ENCODE results near the gene MYEOV. TPM values are rescaled to one million over a fixed set of nuclear protein-coding genes. Genes with fewer than 3 reads are reported as not detected.
A peak's percentile ranks its signal among the peaks of the same experiment; 100 is the strongest.

Gene MYEOV
- total and polyA plus RNA-seq, 5 donors from 2014 or later: 1.0 TPM; not detected in 4

GRCh38 chr11:69327741-69328191 is 33.8 kb downstream of the MYEOV start:
- DNase-seq (no peak), ATAC-seq (ENCODE audit: low read depth in 2 of 2) (no peak)
- Histone ChIP-seq H3K27ac (ENCODE audit: insufficient read depth, low read length, poor library complexity, severe bottlenecking) (no peak overlapping the region), H3K4me3 (ENCODE audit: low read depth, low read length) (no peak overlapping the region), H3K27me3 (ENCODE audit: control insufficient read depth, insufficient read depth, low read length) (no peaks in the 10 kb centered on the region), H3K36me3 (ENCODE audit: control insufficient read depth, insufficient read depth, low read length) (no peaks in the 10 kb centered on the region), H3K4me1 (ENCODE audit: control insufficient read depth, insufficient read depth, low read length, poor library complexity, severe bottlenecking) (no peaks in the 10 kb centered on the region), H3K9me3 (ENCODE audit: control insufficient read depth in 2 of 2, low read length in 2 of 2) (no peaks in the 10 kb centered on the region)
- no peaks in the 10 kb centered on the region for H3K4me1 Mint-ChIP-seq
- H3K36me3 Mint-ChIP-seq: no peaks in the 10 kb centered on the region
- H3K27ac Mint-ChIP-seq: no peak overlapping the region
- peaks cover 0 to under 1% (median 0%) of the 10 kb centered on the region in 7 donors for H3K9me3 Mint-ChIP-seq
- H3K4me3 Mint-ChIP-seq: no peak overlapping the region
- H3K27me3 Mint-ChIP-seq: peaks cover 13% of the 10 kb centered on the region

- Mint-ChIP-seq H3K27ac (no peak overlapping the region), H3K9me3 (peaks cover 0 to 1% (median 0%) of the 10 kb centered on the region in 7 donors), H3K36me3 (no peaks in the 10 kb centered on the region), H3K27me3 (peaks cover 13% of the 10 kb centered on the region), H3K4me3 (no peak overlapping the region), H3K4me1 (no peaks in the 10 kb centered on the region)
- no peaks in the 10 kb centered on the region for H3K27me3 ChIP-seq (ENCODE audit: control insufficient read depth, insufficient read depth, low read length)
- H3K4me3 ChIP-seq (ENCODE audit: low read depth, low read length): no peak overlapping the region
- DNase-seq (no peak), ATAC-seq (ENCODE audit: low read depth in 2 of 2) (no peak)
- no peak overlapping the region for H3K27ac ChIP-seq (ENCODE audit: insufficient read depth, low read length, poor library complexity, severe bottlenecking)
- no peaks in the 10 kb centered on the region for H3K9me3 ChIP-seq (ENCODE audit: control insufficient read depth in 2 of 2, low read length in 2 of 2)
- H3K4me1 ChIP-seq (ENCODE audit: control insufficient read depth, insufficient read depth, low read length, poor library complexity, severe bottlenecking): no peaks in the 10 kb centered on the region
- H3K36me3 ChIP-seq (ENCODE audit: control insufficient read depth, insufficient read depth, low read length): no peaks in the 10 kb centered on the region
Observed at GRCh38 chr11:69328231-69328630, 34.3 kb downstream of the MYEOV start.

- Histone ChIP-seq H3K9me3 (ENCODE audit: control insufficient read depth in 2 of 2, low read length in 2 of 2) (no peaks in the 10 kb centered on the region), H3K36me3 (ENCODE audit: control insufficient read depth, insufficient read depth, low read length) (no peaks in the 10 kb centered on the region), H3K27me3 (ENCODE audit: control insufficient read depth, insufficient read depth, low read length) (no peaks in the 10 kb centered on the region), H3K4me1 (ENCODE audit: control insufficient read depth, insufficient read depth, low read length, poor library complexity, severe bottlenecking) (no peaks in the 10 kb centered on the region), H3K4me3 (ENCODE audit: low read depth, low read length) (no peak overlapping the region), H3K27ac (ENCODE audit: insufficient read depth, low read length, poor library complexity, severe bottlenecking) (no peak overlapping the region)
- DNase-seq (no peak), ATAC-seq (ENCODE audit: low read depth in 2 of 2) (no peak)
- H3K27me3 Mint-ChIP-seq: peaks cover 13% of the 10 kb centered on the region
- no peaks in the 10 kb centered on the region for H3K4me1 Mint-ChIP-seq
- no peak overlapping the region for H3K27ac Mint-ChIP-seq
- H3K9me3 Mint-ChIP-seq: peaks cover 0 to 1% (median 0%) of the 10 kb centered on the region in 7 donors
- H3K4me3 Mint-ChIP-seq: no peak overlapping the region
- no peaks in the 10 kb centered on the region for H3K36me3 Mint-ChIP-seq
Observed at GRCh38 chr11:69329581-69329980, 35.6 kb downstream of the MYEOV start.

GRCh38 chr11:69330330-69330729 is 36.4 kb downstream of the MYEOV start:
- Histone ChIP-seq H3K27ac (ENCODE audit: insufficient read depth, low read length, poor library complexity, severe bottlenecking) (no peak overlapping the region), H3K4me3 (ENCODE audit: low read depth, low read length) (no peak overlapping the region), H3K36me3 (ENCODE audit: control insufficient read depth, insufficient read depth, low read length) (no peaks in the 10 kb centered on the region), H3K27me3 (ENCODE audit: control insufficient read depth, insufficient read depth, low read length) (no peaks in the 10 kb centered on the region), H3K9me3 (ENCODE audit: control insufficient read depth in 2 of 2, low read length in 2 of 2) (no peaks in the 10 kb centered on the region), H3K4me1 (ENCODE audit: control insufficient read depth, insufficient read depth, low read length, poor library complexity, severe bottlenecking) (no peaks in the 10 kb centered on the region)
- Mint-ChIP-seq H3K4me1 (peaks cover 0 to under 1% (median 0%) of the 10 kb centered on the region in 4 donors), H3K36me3 (no peaks in the 10 kb centered on the region), H3K27ac (no peak overlapping the region), H3K27me3 (peaks cover 13% of the 10 kb centered on the region), H3K4me3 (no peak overlapping the region), H3K9me3 (peaks cover 0 to 1% (median 0%) of the 10 kb centered on the region in 7 donors)
- DNase-seq (no peak), ATAC-seq (ENCODE audit: low read depth in 2 of 2) (no peak)

GRCh38 chr11:69333149-69333710 is 39.3 kb downstream of the MYEOV start:
- no peaks in the 10 kb centered on the region for H3K27me3 ChIP-seq (ENCODE audit: control insufficient read depth, insufficient read depth, low read length)
- H3K4me1 ChIP-seq (ENCODE audit: control insufficient read depth, insufficient read depth, low read length, poor library complexity, severe bottlenecking): peaks cover 13% of the 10 kb centered on the region
- H3K27ac ChIP-seq (ENCODE audit: insufficient read depth, low read length, poor library complexity, severe bottlenecking): no peak overlapping the region
- no peaks in the 10 kb centered on the region for H3K9me3 ChIP-seq (ENCODE audit: control insufficient read depth in 2 of 2, low read length in 2 of 2)
- H3K4me3 Mint-ChIP-seq: no peak overlapping the region
- no peak overlapping the region for H3K27ac Mint-ChIP-seq
- H3K36me3 ChIP-seq (ENCODE audit: control insufficient read depth, insufficient read depth, low read length): no peaks in the 10 kb centered on the region
- no peak for DNase-seq
- peaks cover 13% of the 10 kb centered on the region for H3K27me3 Mint-ChIP-seq
- no peaks in the 10 kb centered on the region for H3K36me3 Mint-ChIP-seq
- H3K9me3 Mint-ChIP-seq: peaks cover 0 to 1% (median 0%) of the 10 kb centered on the region in 7 donors
- H3K4me1 Mint-ChIP-seq: peaks cover 9 to 23% (median 15%) of the 10 kb centered on the region in 4 donors
- no peak overlapping the region for H3K4me3 ChIP-seq (ENCODE audit: low read depth, low read length)
- ATAC-seq (ENCODE audit: low read depth in 2 of 2): no peak

- Mint-ChIP-seq H3K4me1 (peaks cover 12 to 28% (median 18%) of the 10 kb centered on the region in 4 donors), H3K27ac (no peak overlapping the region), H3K9me3 (peaks cover 0 to 1% (median 0%) of the 10 kb centered on the region in 7 donors), H3K36me3 (no peaks in the 10 kb centered on the region), H3K27me3 (peaks cover 8% of the 10 kb centered on the region), H3K4me3 (no peak overlapping the region)
- no peaks in the 10 kb centered on the region for H3K27me3 ChIP-seq (ENCODE audit: control insufficient read depth, insufficient read depth, low read length)
- no peak overlapping the region for H3K4me3 ChIP-seq (ENCODE audit: low read depth, low read length)
- H3K36me3 ChIP-seq (ENCODE audit: control insufficient read depth, insufficient read depth, low read length): no peaks in the 10 kb centered on the region
- DNase-seq (no peak), ATAC-seq (ENCODE audit: low read depth in 2 of 2) (no peak)
- H3K9me3 ChIP-seq (ENCODE audit: control insufficient read depth in 2 of 2, low read length in 2 of 2): no peaks in the 10 kb centered on the region
- peaks cover 13% of the 10 kb centered on the region for H3K4me1 ChIP-seq (ENCODE audit: control insufficient read depth, insufficient read depth, low read length, poor library complexity, severe bottlenecking)
- no peak overlapping the region for H3K27ac ChIP-seq (ENCODE audit: insufficient read depth, low read length, poor library complexity, severe bottlenecking)
Observed at GRCh38 chr11:69333879-69334278, 39.9 kb downstream of the MYEOV start.

GRCh38 chr11:69335007-69335780 is 41.2 kb downstream of the MYEOV start:
- Mint-ChIP-seq H3K27ac (no peak overlapping the region), H3K4me1 (peaks cover 13 to 32% (median 20%) of the 10 kb centered on the region in 4 donors), H3K27me3 (peaks cover 12% of the 10 kb centered on the region), H3K9me3 (peaks cover 0 to 3% (median 0%) of the 10 kb centered on the region in 7 donors), H3K4me3 (peak overlapping the region in 1 of 4 donors; percentile 35), H3K36me3 (peaks cover 5% of the 10 kb centered on the region)
- Histone ChIP-seq H3K4me1 (ENCODE audit: control insufficient read depth, insufficient read depth, low read length, poor library complexity, severe bottlenecking) (peaks cover 13% of the 10 kb centered on the region), H3K27ac (ENCODE audit: insufficient read depth, low read length, poor library complexity, severe bottlenecking) (no peak overlapping the region), H3K4me3 (ENCODE audit: low read depth, low read length) (no peak overlapping the region), H3K27me3 (ENCODE audit: control insufficient read depth, insufficient read depth, low read length) (no peaks in the 10 kb centered on the region), H3K36me3 (ENCODE audit: control insufficient read depth, insufficient read depth, low read length) (no peaks in the 10 kb centered on the region), H3K9me3 (ENCODE audit: control insufficient read depth in 2 of 2, low read length in 2 of 2) (no peaks in the 10 kb centered on the region)
- ATAC-seq (ENCODE audit: low read depth in 2 of 2) (no peak), DNase-seq (no peak)

Data from CD4-positive, CD25-positive, alpha-beta regulatory T cell (primary cell).